Tibial artery (tissue), 4 donors: Measurements from ENCODE around the gene HDAC6.

Source experiments
- DNase-seq, 2 donors: peaks; one replicate each; pipeline ENCODE4 v3.0.0-alpha.2; 2019
- H3K27ac ChIP-seq, 2 donors: fragments of 200-600 bp; sonication (generic) in 1 of 2; 1 replicate in 1 of 2; 2 replicates in 1 of 2; pipeline ENCODE4 v1.5.1; 2018 to 2019; ENCODE audit warnings: mild to moderate bottlenecking in 1 of 2
- H3K27me3 ChIP-seq, 2 donors: fragments of 200-600 bp; sonication (generic) in 1 of 2; one replicate each; pipeline versions ENCODE4 v1.5.1 to v1.6.0; 2016 to 2019
- H3K36me3 ChIP-seq, 3 donors: fragments of 200-600 bp; sonication (generic) in 2 of 3; one replicate each; pipeline ENCODE4 v1.5.1; 2016 to 2019; ENCODE audit warnings: mild to moderate bottlenecking in 2 of 3
- H3K4me1 ChIP-seq, 4 donors: fragments of 200-600 bp; sonication (generic) in 2 of 4; 1 replicate in 3 of 4; 2 replicates in 1 of 4; pipeline ENCODE4 v1.5.1; 2016 to 2019
- H3K4me3 ChIP-seq, 2 donors: fragments of 200-600 bp; sonication (generic) in 1 of 2; 1 replicate in 1 of 2; 2 replicates in 1 of 2; pipeline ENCODE4 v1.5.1; 2018 to 2019; ENCODE audit warnings: mild to moderate bottlenecking in 2 of 2
- H3K9me3 ChIP-seq, 3 donors: fragments of 200-600 bp; sonication (generic) in 1 of 3; one replicate each; pipeline ENCODE4 v1.5.1; 2016 to 2019
- intact Hi-C: fragments of 100-400 bp; cut with DNase I; formaldehyde crosslinking; loops from one replicate; pipeline ENCODE4 v1.15.0; 2023; ENCODE audit warnings: low total_unique reads
- TF ChIP-seq, protein P1 (sequence below), 2 experiments: fragments of 200-600 bp in 1 of 2; fragments of 450-650 bp in 1 of 2; IDR thresholded peaks; one replicate each; pipeline ENCODE4 v1.5.1; 2017 to 2019; ENCODE audit warnings: antibody characterized with exemption in 2 of 2, mild to moderate bottlenecking in 1 of 2, moderate library complexity in 1 of 2

HDAC6 gene

DNA sequence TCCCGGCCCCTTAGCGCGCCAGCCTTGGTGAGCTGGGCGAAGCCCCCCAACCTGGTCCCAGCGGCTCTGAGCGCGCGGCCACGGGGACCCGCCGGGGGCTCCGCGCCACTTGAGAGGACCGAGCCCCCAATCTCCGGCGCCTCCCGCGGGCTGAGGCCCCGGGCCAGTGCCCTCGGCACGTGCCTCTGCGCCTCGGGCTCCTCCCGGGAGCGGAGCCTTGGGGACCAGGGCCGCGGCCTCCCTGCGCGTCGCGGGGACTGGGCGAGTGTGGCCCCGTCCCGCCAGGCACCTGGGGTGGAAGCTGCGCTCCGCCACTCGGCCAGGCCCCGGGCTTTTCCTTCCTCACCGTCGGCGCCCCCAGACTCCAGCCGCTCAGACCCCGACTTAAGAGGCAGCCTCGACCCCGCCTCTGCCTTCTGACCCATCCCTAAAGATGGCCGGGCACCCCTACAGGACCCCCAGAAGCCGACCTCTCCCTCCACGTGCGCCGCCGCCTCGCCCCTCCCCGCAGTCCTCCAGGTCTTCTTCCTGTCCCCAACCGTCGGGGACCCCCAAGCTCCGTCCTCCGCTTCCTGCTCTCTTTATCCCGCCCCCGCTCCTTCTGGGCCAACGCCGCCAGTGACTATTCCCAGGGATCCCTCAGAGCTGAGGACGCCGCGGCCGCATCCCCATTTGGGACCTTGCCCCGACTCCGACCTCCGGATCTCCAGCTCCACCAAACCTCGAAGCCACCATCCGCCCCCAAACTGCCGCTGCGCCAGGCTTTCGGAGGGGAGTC lies 25.2 kb downstream of the HDAC6 start:
- DNase-seq: no peak
- H3K27ac ChIP-seq: no peak overlapping the region
- peaks cover 0 to 10% of the 10 kb centered on the region in 2 donors for H3K27me3 ChIP-seq
- H3K9me3 ChIP-seq: peaks cover 0 to 15% (median 4%) of the 10 kb centered on the region in 3 donors
- peaks cover 0 to 52% (median 26%) of the 10 kb centered on the region in 3 donors for H3K36me3 ChIP-seq
- intact Hi-C loops: no loop called here
- TF ChIP-seq, protein P1, sequence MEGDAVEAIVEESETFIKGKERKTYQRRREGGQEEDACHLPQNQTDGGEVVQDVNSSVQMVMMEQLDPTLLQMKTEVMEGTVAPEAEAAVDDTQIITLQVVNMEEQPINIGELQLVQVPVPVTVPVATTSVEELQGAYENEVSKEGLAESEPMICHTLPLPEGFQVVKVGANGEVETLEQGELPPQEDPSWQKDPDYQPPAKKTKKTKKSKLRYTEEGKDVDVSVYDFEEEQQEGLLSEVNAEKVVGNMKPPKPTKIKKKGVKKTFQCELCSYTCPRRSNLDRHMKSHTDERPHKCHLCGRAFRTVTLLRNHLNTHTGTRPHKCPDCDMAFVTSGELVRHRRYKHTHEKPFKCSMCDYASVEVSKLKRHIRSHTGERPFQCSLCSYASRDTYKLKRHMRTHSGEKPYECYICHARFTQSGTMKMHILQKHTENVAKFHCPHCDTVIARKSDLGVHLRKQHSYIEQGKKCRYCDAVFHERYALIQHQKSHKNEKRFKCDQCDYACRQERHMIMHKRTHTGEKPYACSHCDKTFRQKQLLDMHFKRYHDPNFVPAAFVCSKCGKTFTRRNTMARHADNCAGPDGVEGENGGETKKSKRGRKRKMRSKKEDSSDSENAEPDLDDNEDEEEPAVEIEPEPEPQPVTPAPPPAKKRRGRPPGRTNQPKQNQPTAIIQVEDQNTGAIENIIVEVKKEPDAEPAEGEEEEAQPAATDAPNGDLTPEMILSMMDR (IDR thresholded peaks at IDR 0.05): no peak
- no peak overlapping the region for H3K4me3 ChIP-seq
- no peaks in the 10 kb centered on the region for H3K4me1 ChIP-seq

DNA sequence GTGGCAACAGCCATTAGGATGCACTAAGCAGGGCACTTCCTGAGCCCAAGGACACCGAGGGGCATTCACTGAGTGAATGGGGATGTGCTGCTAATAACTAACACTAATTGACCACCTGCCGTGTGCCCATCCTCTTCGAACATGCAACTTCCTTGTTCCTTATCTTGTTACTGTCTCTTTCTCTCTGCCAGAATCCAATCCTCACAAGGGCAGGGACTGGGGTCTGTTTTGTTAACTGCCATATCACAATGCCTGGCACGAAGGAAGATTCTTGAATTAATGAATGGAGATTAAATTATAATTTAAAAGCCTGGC lies 25.7 kb downstream of the HDAC6 start:
- Histone ChIP-seq H3K27me3 (peaks cover 0 to 13% of the 10 kb centered on the region in 2 donors), H3K36me3 (peaks cover 0 to 47% (median 26%) of the 10 kb centered on the region in 3 donors), H3K9me3 (peaks cover 0 to 15% (median 4%) of the 10 kb centered on the region in 3 donors), H3K4me1 (no peaks in the 10 kb centered on the region), H3K27ac (no peak overlapping the region), H3K4me3 (no peak overlapping the region)
- intact Hi-C loops: no loop called here
- TF ChIP-seq, protein P1 (IDR thresholded peaks at IDR 0.05): no peak
- DNase-seq: no peak

DNA sequence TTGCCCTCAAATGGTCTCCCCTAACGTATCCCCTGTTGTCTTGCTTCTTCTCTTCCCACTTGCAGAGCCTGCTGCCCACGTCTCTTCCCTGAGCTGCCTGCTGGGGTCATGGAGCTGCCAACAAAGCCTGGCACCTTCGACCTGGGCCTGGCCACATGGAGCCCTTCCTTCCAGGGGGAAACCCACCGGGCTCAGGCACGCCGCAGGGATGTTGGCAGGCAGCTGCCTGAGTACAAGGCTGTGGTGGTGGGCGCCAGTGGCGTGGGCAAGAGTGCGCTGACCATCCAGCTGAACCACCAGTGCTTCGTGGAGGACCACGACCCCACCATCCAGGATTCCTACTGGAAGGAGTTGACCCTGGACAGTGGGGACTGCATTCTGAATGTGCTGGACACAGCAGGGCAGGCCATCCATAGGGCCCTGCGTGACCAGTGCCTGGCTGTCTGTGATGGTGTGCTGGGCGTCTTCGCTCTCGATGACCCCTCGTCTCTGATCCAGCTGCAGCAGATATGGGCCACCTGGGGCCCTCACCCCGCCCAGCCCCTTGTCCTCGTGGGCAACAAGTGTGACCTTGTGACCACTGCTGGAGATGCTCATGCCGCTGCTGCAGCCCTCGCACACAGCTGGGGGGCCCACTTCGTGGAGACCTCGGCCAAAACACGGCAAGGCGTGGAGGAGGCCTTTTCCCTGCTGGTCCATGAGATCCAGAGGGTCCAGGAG lies 27.3 kb downstream of the HDAC6 start:
- Histone ChIP-seq H3K4me1 (no peaks in the 10 kb centered on the region), H3K9me3 (peaks cover 0 to 15% (median 4%) of the 10 kb centered on the region in 3 donors), H3K4me3 (no peak overlapping the region), H3K27ac (no peak overlapping the region), H3K27me3 (peaks cover 0 to 15% of the 10 kb centered on the region in 2 donors), H3K36me3 (peaks cover 0 to 31% (median 15%) of the 10 kb centered on the region in 3 donors)
- no peak for DNase-seq
- TF ChIP-seq, protein P1 (IDR thresholded peaks at IDR 0.05): no peak
- intact Hi-C loops: no loop called here

DNA sequence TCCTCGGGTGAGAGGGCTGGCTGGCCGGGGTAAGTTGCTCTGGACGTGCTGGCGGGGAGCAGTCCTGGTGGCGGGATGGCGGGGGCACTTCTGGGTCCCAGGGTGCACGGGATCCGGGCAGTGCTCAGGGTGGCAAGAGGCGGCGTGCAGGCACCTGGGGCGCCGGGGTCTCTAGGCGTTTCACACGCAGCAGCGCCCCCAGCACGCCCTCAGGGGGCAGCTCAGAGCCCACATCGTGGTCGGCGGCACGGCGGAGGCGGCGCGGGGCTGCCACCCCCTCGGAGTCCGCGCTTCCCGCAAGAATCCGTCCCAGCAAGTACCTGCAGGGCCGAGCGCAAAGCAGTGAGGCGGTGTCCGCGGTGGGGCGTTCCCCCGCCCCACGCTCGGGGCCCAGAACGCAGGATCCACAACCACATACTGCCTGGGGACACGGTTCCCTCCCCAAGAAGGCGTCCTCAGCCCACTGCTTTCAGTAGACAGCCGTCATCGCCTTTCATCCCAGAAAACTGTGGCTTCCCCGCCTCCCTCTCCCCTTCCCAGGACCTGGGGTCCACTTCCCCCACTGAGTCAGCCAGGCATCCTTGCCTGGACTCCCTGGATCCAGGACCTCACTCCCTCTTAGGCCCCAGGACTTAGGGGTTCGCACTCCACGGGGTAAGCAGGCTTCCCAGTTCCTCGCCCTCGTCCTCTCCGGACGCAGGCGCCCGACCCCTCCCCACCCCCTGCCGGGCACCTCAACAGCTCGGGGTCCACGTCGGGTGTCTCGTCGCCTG lies 29.5 kb downstream of the HDAC6 start:
- Histone ChIP-seq H3K4me3 (no peak overlapping the region), H3K36me3 (peaks cover 0 to 11% (median 0%) of the 10 kb centered on the region in 3 donors), H3K4me1 (peaks cover 0 to 8% (median 4%) of the 10 kb centered on the region in 4 donors), H3K27ac (no peak overlapping the region), H3K9me3 (peaks cover 0 to 4% (median 4%) of the 10 kb centered on the region in 3 donors), H3K27me3 (peaks cover 0 to 21% of the 10 kb centered on the region in 2 donors)
- intact Hi-C loops: no loop called here
- TF ChIP-seq, protein P1 (IDR thresholded peaks at IDR 0.05): no peak
- no peak for DNase-seq

DNA sequence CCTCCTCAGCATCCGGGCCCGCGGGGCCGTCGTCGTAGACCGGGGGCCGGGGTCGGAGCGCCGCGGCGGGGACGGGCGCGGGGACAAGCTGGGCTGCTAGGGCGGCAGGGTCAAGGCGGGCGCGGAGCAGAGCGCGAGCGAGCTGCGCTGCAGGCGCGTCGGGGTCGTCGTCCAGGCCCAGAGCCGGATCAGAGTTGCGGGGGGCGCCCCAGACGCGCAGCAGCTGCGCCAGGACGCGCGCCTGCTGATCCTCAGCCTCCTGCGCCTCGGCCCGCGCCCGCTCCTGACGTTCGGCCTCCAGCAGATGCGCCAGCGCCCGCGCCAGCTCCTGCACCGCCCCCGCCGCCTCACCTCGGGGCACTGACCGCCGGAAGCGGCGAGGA lies 30.0 kb downstream of the HDAC6 start:
- TF ChIP-seq, protein P1 (IDR thresholded peaks at IDR 0.05): no peak
- H3K4me1 ChIP-seq: peaks cover 0 to 8% (median 4%) of the 10 kb centered on the region in 4 donors
- H3K36me3 ChIP-seq: peaks cover 0 to 5% (median 0%) of the 10 kb centered on the region in 3 donors
- no peak for DNase-seq
- peaks cover 0 to 21% of the 10 kb centered on the region in 2 donors for H3K27me3 ChIP-seq
- no peak overlapping the region for H3K4me3 ChIP-seq
- intact Hi-C loops: no loop called here
- H3K27ac ChIP-seq: no peak overlapping the region
- H3K9me3 ChIP-seq: peaks cover 0 to 4% (median 0%) of the 10 kb centered on the region in 3 donors
